Measurements from ENCODE around the gene ARID2.

The ARID2 gene

GRCh38 chr12:45831590-45831989 is 102.1 kb downstream of the ARID2 start:
- no peak overlapping the region for H3K4me3 ChIP-seq (ENCODE audit: low read length)
- no peak for TF ChIP-seq ZNF274 (IDR thresholded peaks at IDR 0.05; ENCODE audit: low read depth, low read length)

GRCh38 chr12:45833401-45833800 is 103.9 kb downstream of the ARID2 start:
- H3K4me3 ChIP-seq (ENCODE audit: low read length), result no peak overlapping the region
- TF ChIP-seq ZNF274 (IDR thresholded peaks at IDR 0.05; ENCODE audit: low read depth, low read length), result no peak

GRCh38 chr12:45834809-45835208 is 105.3 kb downstream of the ARID2 start:
- TF ChIP-seq ZNF274 (IDR thresholded peaks at IDR 0.05; ENCODE audit: low read depth, low read length), result no peak
- no peak overlapping the region for H3K4me3 ChIP-seq (ENCODE audit: low read length)

- no peak overlapping the region for H3K4me3 ChIP-seq (ENCODE audit: low read length)
- TF ChIP-seq ZNF274 (IDR thresholded peaks at IDR 0.05; ENCODE audit: low read depth, low read length), result no peak
These were observed 110.4 kb downstream of the ARID2 start for GRCh38 chr12:45839917-45840316.

GRCh38 chr12:45849289-45849688 is 119.8 kb downstream of the ARID2 start:
- no peak overlapping the region for H3K4me3 ChIP-seq (ENCODE audit: low read length)
- no peak for TF ChIP-seq ZNF274 (IDR thresholded peaks at IDR 0.05; ENCODE audit: low read depth, low read length)

GRCh38 chr12:45850302-45850701 is 120.8 kb downstream of the ARID2 start:
- no peak overlapping the region for H3K4me3 ChIP-seq (ENCODE audit: low read length)
- no peak for TF ChIP-seq ZNF274 (IDR thresholded peaks at IDR 0.05; ENCODE audit: low read depth, low read length)

- H3K4me3 ChIP-seq (ENCODE audit: low read length), result no peak overlapping the region
- TF ChIP-seq ZNF274 (IDR thresholded peaks at IDR 0.05; ENCODE audit: low read depth, low read length), result no peak
These were observed 123.0 kb downstream of the ARID2 start for GRCh38 chr12:45852508-45852907.

- H3K4me3 ChIP-seq (ENCODE audit: low read length), result no peak overlapping the region
- no peak for TF ChIP-seq ZNF274 (IDR thresholded peaks at IDR 0.05; ENCODE audit: low read depth, low read length)
These were observed 124.0 kb downstream of the ARID2 start for GRCh38 chr12:45853550-45853949.

GRCh38 chr12:45863332-45863731 is 133.8 kb downstream of the ARID2 start:
- no peak overlapping the region for H3K4me3 ChIP-seq (ENCODE audit: low read length)
- TF ChIP-seq ZNF274 (IDR thresholded peaks at IDR 0.05; ENCODE audit: low read depth, low read length), result no peak

- TF ChIP-seq ZNF274 (IDR thresholded peaks at IDR 0.05; ENCODE audit: low read depth, low read length), result no peak
- no peak overlapping the region for H3K4me3 ChIP-seq (ENCODE audit: low read length)
These were observed 136.8 kb downstream of the ARID2 start for GRCh38 chr12:45866299-45866698.

GRCh38 chr12:45872446-45872845 is 142.9 kb downstream of the ARID2 start:
- TF ChIP-seq ZNF274 (IDR thresholded peaks at IDR 0.05; ENCODE audit: low read depth, low read length), result no peak
- H3K4me3 ChIP-seq (ENCODE audit: low read length), result no peak overlapping the region

- TF ChIP-seq ZNF274 (IDR thresholded peaks at IDR 0.05; ENCODE audit: low read depth, low read length), result no peak
- H3K4me3 ChIP-seq (ENCODE audit: low read length), result no peak overlapping the region
These were observed 147.6 kb downstream of the ARID2 start for GRCh38 chr12:45877069-45877468.

GRCh38 chr12:45878630-45879255 is 149.2 kb downstream of the ARID2 start:
- no peak overlapping the region for H3K4me3 ChIP-seq (ENCODE audit: low read length)
- TF ChIP-seq ZNF274 (IDR thresholded peaks at IDR 0.05; ENCODE audit: low read depth, low read length), result no peak

GRCh38 chr12:45879363-45879895 is 149.9 kb downstream of the ARID2 start:
- no peak overlapping the region for H3K4me3 ChIP-seq (ENCODE audit: low read length)
- no peak for TF ChIP-seq ZNF274 (IDR thresholded peaks at IDR 0.05; ENCODE audit: low read depth, low read length)

- no peak for TF ChIP-seq ZNF274 (IDR thresholded peaks at IDR 0.05; ENCODE audit: low read depth, low read length)
- no peak overlapping the region for H3K4me3 ChIP-seq (ENCODE audit: low read length)
These were observed 151.0 kb downstream of the ARID2 start for GRCh38 chr12:45880533-45880932.

GRCh38 chr12:45883187-45883586 is 153.7 kb downstream of the ARID2 start:
- no peak overlapping the region for H3K4me3 ChIP-seq (ENCODE audit: low read length)
- TF ChIP-seq ZNF274 (IDR thresholded peaks at IDR 0.05; ENCODE audit: low read depth, low read length), result no peak
